IMR-90 (cell line): ENCODE measurements around the gene SH3TC1. TPM values are rescaled to one million over a fixed set of nuclear protein-coding genes. Genes with fewer than 3 reads are reported as not detected.
A peak's percentile ranks its signal among the peaks of the same experiment; 100 is the strongest.

Experiments used
- ATAC-seq: fragments of 200-7000 bp; cut with Tn5 transposase; 2 replicates; pipeline ENCODE4 v1.9.1; 2020; ENCODE audit warnings: low read depth, mild to moderate bottlenecking, moderate library complexity
- BruUV-seq: library from RNA; stranded (reverse); fragments of 400-500 nt; replicated peaks from 2 replicates; lab custom pipeline; 2021; lab: Mats Ljungman, UMichigan
- CTCF ChIA-PET: fragments of 300-600 bp; formaldehyde crosslinking; extraction: SDS; loops from one replicate; lab custom pipeline; 2021; ENCODE audit warnings: antibody characterized with exemption; lab: Yijun Ruan, JAX
- POLR2A ChIA-PET: fragments of 300-600 bp; sonication (Branson Sonifier 250); formaldehyde crosslinking; loops from one replicate; lab custom pipeline; 2022; ENCODE audit warnings: antibody characterized with exemption; ENCODE audit not compliant: unreplicated experiment; lab: Charles Lee
- DNase-seq: peaks from one replicate; pipeline ENCODE4 v3.0.0; 2013
- H2AFZ ChIP-seq: replicated peaks from 2 replicates; pipeline ENCODE3; 2013; ENCODE audit warnings: low read length, mild to moderate bottlenecking; ENCODE audit not compliant: poor library complexity
- H2AK5ac ChIP-seq: 2 replicates; pipeline ENCODE4 v1.6.1; 2013; ENCODE audit warnings: low read depth, low read length, inconsistent platforms
- H2AK9ac ChIP-seq: replicated peaks from 2 replicates; pipeline ENCODE3; 2013; ENCODE audit warnings: mild to moderate bottlenecking, low read depth, low read length, moderate library complexity; ENCODE audit not compliant: poor library complexity
- H2BK120ac ChIP-seq: 2 replicates; pipeline ENCODE4 v1.6.1; 2013; ENCODE audit warnings: low read depth, low read length, inconsistent platforms
- H2BK15ac ChIP-seq: 3 replicates; pipeline ENCODE4 v1.6.1; 2013; ENCODE audit warnings: low read depth, low read length, inconsistent platforms
- H2BK20ac ChIP-seq: 2 replicates; pipeline ENCODE4 v1.6.1; 2013; ENCODE audit warnings: low read depth, mild to moderate bottlenecking, inconsistent platforms, low read length, moderate library complexity
- H2BK5ac ChIP-seq: 2 replicates; pipeline ENCODE4 v1.6.1; 2013; ENCODE audit warnings: mild to moderate bottlenecking, low read depth, low read length, inconsistent platforms; ENCODE audit not compliant: poor library complexity, severe bottlenecking
- H3K14ac ChIP-seq: replicated peaks from 2 replicates; pipeline ENCODE4 v1.6.1; 2013; ENCODE audit warnings: low read depth, low read length, inconsistent platforms
- H3K18ac ChIP-seq: 2 replicates; pipeline ENCODE4 v1.6.1; 2013; ENCODE audit warnings: low read depth, low read length, control low read depth
- H3K23ac ChIP-seq: 2 replicates; pipeline ENCODE4 v1.6.1; 2013; ENCODE audit warnings: low read depth, low read length, inconsistent platforms
- H3K27ac ChIP-seq: 2 replicates; pipeline ENCODE4 v1.5.1; 2013; ENCODE audit warnings: mild to moderate bottlenecking, control low read depth, low read length; ENCODE audit not compliant: insufficient read depth
- H3K27me3 ChIP-seq: 2 replicates; pipeline ENCODE4 v1.6.1; 2013; ENCODE audit warnings: low read length; ENCODE audit not compliant: control insufficient read depth, insufficient read depth
- H3K36me3 ChIP-seq: 2 replicates; pipeline ENCODE4 v1.6.1; 2013; ENCODE audit warnings: low read length, mixed read lengths; ENCODE audit not compliant: control insufficient read depth, insufficient read depth
- H3K4ac ChIP-seq: 2 replicates; pipeline ENCODE4 v1.6.1; 2013; ENCODE audit warnings: low read depth, low read length, inconsistent platforms
- H3K4me1 ChIP-seq: 2 replicates; pipeline ENCODE4 v1.6.1; 2013; ENCODE audit warnings: low read length, mixed read lengths; ENCODE audit not compliant: control insufficient read depth, insufficient read depth
- H3K4me2 ChIP-seq: 2 replicates; pipeline ENCODE4 v1.6.1; 2013; ENCODE audit warnings: low read depth, mild to moderate bottlenecking, control low read depth, low read length, moderate library complexity
- H3K4me3 ChIP-seq: 2 replicates; pipeline ENCODE4 v1.5.1; 2013; ENCODE audit warnings: low read depth, mild to moderate bottlenecking, control low read depth, low read length, moderate library complexity; ENCODE audit not compliant: insufficient read depth
- H3K56ac ChIP-seq: 2 replicates; pipeline ENCODE4 v1.6.1; 2013; ENCODE audit warnings: low read length, inconsistent platforms; ENCODE audit not compliant: insufficient read depth; ENCODE audit errors: extremely low read depth
- H3K79me1 ChIP-seq, 2 experiments: 2 replicates each; pipeline ENCODE4 v1.6.1; 2013; ENCODE audit warnings: low read length in 2 of 2, inconsistent platforms in 1 of 2, low read depth in 1 of 2
- H3K9ac ChIP-seq: 2 replicates; pipeline ENCODE4 v1.6.1; 2013; ENCODE audit warnings: low read depth, low read length, control low read depth
- H3K9me1 ChIP-seq: 2 replicates; pipeline ENCODE4 v1.6.1; 2013; ENCODE audit warnings: low read length, inconsistent platforms; ENCODE audit not compliant: insufficient read depth
- H3K9me3 ChIP-seq: 2 replicates; pipeline ENCODE4 v1.6.1; 2013; ENCODE audit warnings: low read length; ENCODE audit not compliant: control insufficient read depth, insufficient read depth
- H4K20me1 ChIP-seq: 2 replicates; pipeline ENCODE4 v1.6.1; 2013; ENCODE audit warnings: low read length, inconsistent platforms; ENCODE audit not compliant: insufficient read depth
- H4K5ac ChIP-seq: 2 replicates; pipeline ENCODE4 v1.6.1; 2013; ENCODE audit warnings: mild to moderate bottlenecking, low read depth, low read length, control low read depth
- H4K8ac ChIP-seq, 2 experiments: 2 replicates each; pipeline ENCODE4 v1.6.1; 2013; ENCODE audit warnings: low read depth in 2 of 2, low read length in 2 of 2, control low read depth in 1 of 2, inconsistent platforms in 1 of 2
- H4K91ac ChIP-seq: 2 replicates; pipeline ENCODE4 v1.6.1; 2013; ENCODE audit warnings: low read depth, low read length, inconsistent platforms; ENCODE audit not compliant: insufficient read depth
- BHLHE40 ChIP-seq: fragments of 150-350 bp; IDR thresholded peaks from 2 replicates; pipeline ENCODE4 v1.6.1; 2016; ENCODE audit warnings: mild to moderate bottlenecking, low read depth, low read length
- MAFK ChIP-seq: IDR thresholded peaks from 2 replicates; pipeline ENCODE4 v1.6.1; 2012; ENCODE audit warnings: low read depth, low read length, improper control_type of control experiment
- NFE2L2 ChIP-seq: fragments of 150-350 bp; IDR thresholded peaks from 2 replicates; pipeline ENCODE4 v1.6.1; 2016; ENCODE audit warnings: low read depth, mild to moderate bottlenecking, low read length
- WGBS, 2 experiments: methylation state at CpG; one replicate each; pipeline versions ENCODE4 v1.1.5 to v1.1.7; 2013; ENCODE audit warnings: missing lambda C conversion rate in 2 of 2; ENCODE audit not compliant: insufficient read length in 1 of 2; ENCODE audit errors: extremely low coverage in 2 of 2; 5-methylcytosine and 5-hydroxymethylcytosine counted together
- dilution Hi-C: fragments of 300-500 bp; cut with HindIII; formaldehyde crosslinking; loops from one replicate; pipeline ENCODE4 v1.14.3; 2018; ENCODE audit warnings: low sequenced_read_pairs; ENCODE audit not compliant: unreplicated experiment
- in situ Hi-C: fragments of 300-500 bp; cut with MboI; formaldehyde crosslinking; loops from 3 replicates; pipeline ENCODE4 v1.14.3; 2019; ENCODE audit warnings: low sequenced_read_pairs, inconsistent platforms, mixed read lengths
- intact Hi-C: fragments of 100-400 bp; cut with micrococcal nuclease; formaldehyde crosslinking; loops from 2 replicates; pipeline ENCODE4 v1.10.0; 2022
- polyA plus RNA-seq, 3 experiments: library from polyadenylated mRNA; depleted of rRNA; stranded (reverse); fragments of >200 nt; gene quantifications; 2 replicates each; pipeline ENCODE4 v1.2.3, GENCODE V29; 2012; ENCODE audit warnings: low replicate concordance in 1 of 3
- total RNA-seq: library from RNA; depleted of rRNA; stranded (reverse); fragments of >200 nt; gene quantifications from 2 replicates; pipeline ENCODE4 v1.2.3, GENCODE V29; 2012
- TF ChIP-seq, protein P1 (sequence below): conservative IDR thresholded peaks from 2 replicates; pipeline ENCODE4 v1.5.1; 2012; ENCODE audit warnings: mild to moderate bottlenecking, low read depth, low read length, improper control_type of control experiment

SH3TC1 gene
- total and polyA plus RNA-seq, 2 of the 4 experiments (the other 2 are of a cell fraction), result 1.6 to 2.2 TPM

DNA sequence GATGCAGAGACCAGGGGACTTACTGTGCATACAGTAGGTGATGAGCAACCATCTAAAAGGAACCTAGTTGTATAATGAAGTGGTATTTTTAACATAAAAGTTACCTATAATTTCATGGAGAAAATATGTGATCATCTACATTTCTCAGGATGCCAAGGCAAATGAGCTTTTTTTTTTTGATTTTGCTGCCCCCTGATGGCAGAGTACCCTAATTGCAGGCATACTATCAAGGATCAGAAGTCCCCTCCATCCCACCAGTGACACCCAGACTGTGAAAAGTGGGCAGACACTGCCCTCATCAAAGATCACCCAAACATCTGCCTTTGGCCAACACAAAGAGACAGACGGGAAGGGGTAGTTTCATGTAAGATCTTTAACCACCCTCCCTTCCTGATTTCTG, 30.9 kb upstream of the SH3TC1 start:
- Histone ChIP-seq H3K9ac (no peak overlapping the region), H3K27ac (no peak overlapping the region), H3K4ac (no peak overlapping the region), H2BK5ac (no peak overlapping the region), H3K4me1 (no peaks in the 10 kb centered on the region), H4K20me1 (no peaks in the 10 kb centered on the region; the same call in 1 of the 2 replicates), H4K91ac (no peak overlapping the region), H3K36me3 (no peaks in the 10 kb centered on the region), H2AK9ac (no peak overlapping the region), H3K9me1 (no peaks in the 10 kb centered on the region), H2BK20ac (no peak overlapping the region), H4K8ac (no peak overlapping the region), H3K79me1 (no peaks in the 10 kb centered on the region), H2AFZ (peak overlapping the region; percentile 10), H3K23ac (no peak overlapping the region), H3K9me3 (peaks cover 11% of the 10 kb centered on the region), H3K4me2 (no peak overlapping the region), H3K14ac (no peak overlapping the region), H2BK120ac (no peak overlapping the region), H2BK15ac (no peak overlapping the region), H3K56ac (no peak overlapping the region), H3K27me3 (peaks cover 54% of the 10 kb centered on the region), H3K18ac (no peak overlapping the region), H2AK5ac (no peak overlapping the region), H4K5ac (no peak overlapping the region), H3K4me3 (no peak overlapping the region)
- whole genome bisulfite sequencing, 2 experiments, result no CpG with 5 or more reads among the region's 1 CpG
- TF ChIP-seq, protein P1, sequence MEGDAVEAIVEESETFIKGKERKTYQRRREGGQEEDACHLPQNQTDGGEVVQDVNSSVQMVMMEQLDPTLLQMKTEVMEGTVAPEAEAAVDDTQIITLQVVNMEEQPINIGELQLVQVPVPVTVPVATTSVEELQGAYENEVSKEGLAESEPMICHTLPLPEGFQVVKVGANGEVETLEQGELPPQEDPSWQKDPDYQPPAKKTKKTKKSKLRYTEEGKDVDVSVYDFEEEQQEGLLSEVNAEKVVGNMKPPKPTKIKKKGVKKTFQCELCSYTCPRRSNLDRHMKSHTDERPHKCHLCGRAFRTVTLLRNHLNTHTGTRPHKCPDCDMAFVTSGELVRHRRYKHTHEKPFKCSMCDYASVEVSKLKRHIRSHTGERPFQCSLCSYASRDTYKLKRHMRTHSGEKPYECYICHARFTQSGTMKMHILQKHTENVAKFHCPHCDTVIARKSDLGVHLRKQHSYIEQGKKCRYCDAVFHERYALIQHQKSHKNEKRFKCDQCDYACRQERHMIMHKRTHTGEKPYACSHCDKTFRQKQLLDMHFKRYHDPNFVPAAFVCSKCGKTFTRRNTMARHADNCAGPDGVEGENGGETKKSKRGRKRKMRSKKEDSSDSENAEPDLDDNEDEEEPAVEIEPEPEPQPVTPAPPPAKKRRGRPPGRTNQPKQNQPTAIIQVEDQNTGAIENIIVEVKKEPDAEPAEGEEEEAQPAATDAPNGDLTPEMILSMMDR, result peak; percentile 17; the same call in 1 of the 2 replicates
- TF ChIP-seq NFE2L2 (no peak), BHLHE40 (no peak), MAFK (no peak)
- intact Hi-C loops (no loop called here), dilution Hi-C loops (no loop called here), in situ Hi-C loops (no loop called here)
- CTCF ChIA-PET, result interaction anchor here (0.5 to 0.6 kb wide), 2 partner anchors 24 to 70 kb away, joined by 3 to 4 read pairs; no protein-coding TSS in a partner anchor
- no peak for DNase-seq
- POLR2A ChIA-PET, result no interaction called here
- no peak for ATAC-seq
- BruUV-seq, result no TSS peak
